MM.1S (cell line): ENCODE measurements around the gene LRRN2.

Source experiments
- DNase-seq: peaks from one replicate; pipeline ENCODE4 v3.0.0-alpha.2; 2015
- H2AFZ ChIP-seq: fragments of 300-600 bp; sonication (generic); 2 replicates; pipeline ENCODE4 v1.6.0; 2016; ENCODE audit warnings: antibody characterized with exemption, low read length
- H3F3A ChIP-seq: fragments of 300-600 bp; sonication (generic); 2 replicates; pipeline ENCODE4 v1.6.1; 2016; ENCODE audit warnings: mild to moderate bottlenecking, antibody characterized with exemption, low read length, moderate library complexity, mixed read lengths; ENCODE audit not compliant: insufficient read depth
- H3K27ac ChIP-seq: fragments of 300-600 bp; sonication (generic); 2 replicates; pipeline ENCODE4 v1.5.1; 2016; ENCODE audit warnings: mild to moderate bottlenecking, low read length
- H3K27me3 ChIP-seq: fragments of 300-600 bp; sonication (generic); replicated peaks from 2 replicates; pipeline ENCODE4 v1.6.0; 2016; ENCODE audit warnings: low read length; ENCODE audit not compliant: insufficient read depth
- H3K36me3 ChIP-seq: fragments of 300-600 bp; sonication (generic); replicated peaks from 2 replicates; pipeline ENCODE4 v1.6.1; 2016; ENCODE audit warnings: mild to moderate bottlenecking, low read length, mixed read lengths; ENCODE audit not compliant: insufficient read depth
- H3K4me1 ChIP-seq: fragments of 300-600 bp; sonication (generic); 2 replicates; pipeline ENCODE4 v1.6.1; 2016; ENCODE audit warnings: low read length, mixed read lengths
- H3K4me2 ChIP-seq: fragments of 300-600 bp; sonication (generic); 2 replicates; pipeline ENCODE4 v1.6.0; 2016; ENCODE audit warnings: low read depth, low read length
- H3K4me3 ChIP-seq: fragments of 300-600 bp; sonication (generic); 2 replicates; pipeline ENCODE4 v1.5.1; 2016; ENCODE audit warnings: low read length, mixed read lengths
- H3K79me2 ChIP-seq: fragments of 300-600 bp; sonication (generic); 2 replicates; pipeline ENCODE4 v1.6.1; 2016; ENCODE audit warnings: mixed run types, low read length, mixed read lengths
- H3K9ac ChIP-seq: fragments of 300-600 bp; sonication (generic); 2 replicates; pipeline ENCODE4 v1.6.1; 2016; ENCODE audit warnings: low read length, mixed read lengths
- H3K9me2 ChIP-seq: fragments of 300-600 bp; sonication (generic); replicated peaks from 2 replicates; pipeline ENCODE4 v1.6.1; 2016; ENCODE audit warnings: mild to moderate bottlenecking, low read length, mixed read lengths; ENCODE audit not compliant: insufficient read depth
- H3K9me3 ChIP-seq: fragments of 300-600 bp; sonication (generic); replicated peaks from 2 replicates; pipeline ENCODE4 v1.6.1; 2016; ENCODE audit warnings: mild to moderate bottlenecking, low read length, mixed read lengths; ENCODE audit not compliant: insufficient read depth
- H4K20me1 ChIP-seq: fragments of 300-600 bp; sonication (generic); 2 replicates; pipeline ENCODE4 v1.6.1; 2016; ENCODE audit warnings: mild to moderate bottlenecking, low read length, moderate library complexity, mixed read lengths; ENCODE audit not compliant: insufficient read depth
- CTCF ChIP-seq: fragments of 300-600 bp; sonication (generic); IDR thresholded peaks from 2 replicates; pipeline ENCODE4 v1.5.1; 2016; ENCODE audit warnings: antibody characterized with exemption, low read length, mixed read lengths
- EZH2 ChIP-seq: fragments of 300-600 bp; sonication (generic); optimal IDR thresholded peaks from 2 replicates; pipeline ENCODE3; 2017; ENCODE audit warnings: low read depth, mild to moderate bottlenecking, antibody characterized with exemption, low read length, mixed read lengths
- EZH2phosphoT487 ChIP-seq: fragments of 300-600 bp; sonication (generic); IDR thresholded peaks from 2 replicates; pipeline ENCODE4 v1.6.1; 2018; ENCODE audit warnings: antibody characterized with exemption, low read length

LRRN2 gene

GRCh38 chr1:204641455-204641854 is 44.1 kb downstream of the LRRN2 start:
- no peaks in the 10 kb centered on the region for H3K27me3 ChIP-seq
- H3K27ac ChIP-seq, result no peak overlapping the region
- H2AFZ ChIP-seq, result no peak overlapping the region
- no peaks in the 10 kb centered on the region for H3K79me2 ChIP-seq
- TF ChIP-seq CTCF (no peak), EZH2phosphoT487 (no peak), EZH2 (no peak)
- no peaks in the 10 kb centered on the region for H3K4me1 ChIP-seq
- no peak for DNase-seq
- no peaks in the 10 kb centered on the region for H3K9me3 ChIP-seq
- H3K4me2 ChIP-seq, result no peak overlapping the region
- H3K9ac ChIP-seq, result no peak overlapping the region
- H4K20me1 ChIP-seq, result no peaks in the 10 kb centered on the region
- H3K4me3 ChIP-seq, result no peak overlapping the region
- H3K9me2 ChIP-seq, result no peaks in the 10 kb centered on the region
- no peaks in the 10 kb centered on the region for H3F3A ChIP-seq
- H3K36me3 ChIP-seq, result no peaks in the 10 kb centered on the region

GRCh38 chr1:204640578-204640977 is 45.0 kb downstream of the LRRN2 start:
- Histone ChIP-seq H2AFZ (no peak overlapping the region), H3K9me3 (no peaks in the 10 kb centered on the region), H3K9me2 (no peaks in the 10 kb centered on the region), H3K27me3 (no peaks in the 10 kb centered on the region), H3K4me1 (no peaks in the 10 kb centered on the region), H3K9ac (no peak overlapping the region), H3F3A (no peaks in the 10 kb centered on the region), H3K4me2 (no peak overlapping the region), H3K79me2 (no peaks in the 10 kb centered on the region), H4K20me1 (no peaks in the 10 kb centered on the region), H3K4me3 (no peak overlapping the region), H3K27ac (no peak overlapping the region), H3K36me3 (no peaks in the 10 kb centered on the region)
- no peak for DNase-seq
- no peak for TF ChIP-seq EZH2phosphoT487
- TF ChIP-seq CTCF, result no peak
- no peak for TF ChIP-seq EZH2

- no peaks in the 10 kb centered on the region for H3K79me2 ChIP-seq
- H4K20me1 ChIP-seq, result no peaks in the 10 kb centered on the region
- no peaks in the 10 kb centered on the region for H3F3A ChIP-seq
- H3K4me3 ChIP-seq, result no peak overlapping the region
- no peak overlapping the region for H2AFZ ChIP-seq
- H3K9ac ChIP-seq, result no peak overlapping the region
- H3K9me3 ChIP-seq, result no peaks in the 10 kb centered on the region
- H3K27ac ChIP-seq, result no peak overlapping the region
- no peaks in the 10 kb centered on the region for H3K27me3 ChIP-seq
- H3K9me2 ChIP-seq, result no peaks in the 10 kb centered on the region
- no peaks in the 10 kb centered on the region for H3K4me1 ChIP-seq
- no peak for TF ChIP-seq EZH2
- no peak for TF ChIP-seq CTCF
- TF ChIP-seq EZH2phosphoT487, result no peak
- no peak for DNase-seq
- H3K4me2 ChIP-seq, result no peak overlapping the region
- no peaks in the 10 kb centered on the region for H3K36me3 ChIP-seq
Observed at GRCh38 chr1:204634260-204634910, 51.2 kb downstream of the LRRN2 start.
